Smooth muscle cell (in vitro differentiated cells): ENCODE results near the gene PRUNE1. TPM values are rescaled to one million over a fixed set of nuclear protein-coding genes. Genes with fewer than 3 reads are reported as not detected.

Source experiments
- DNase-seq: peaks from one replicate; lab custom pipeline; 2025; ENCODE audit not compliant: unreplicated experiment; lab: John Stamatoyannopoulos, UW
- H2AFZ ChIP-seq: fragments of 200-600 bp; sonication (generic); 2 replicates; pipeline ENCODE4 v1.6.0; 2016; ENCODE audit warnings: antibody characterized with exemption, low read depth, mild to moderate bottlenecking
- H3F3A ChIP-seq: fragments of 200-600 bp; sonication (generic); 2 replicates; pipeline ENCODE4 v1.6.0; 2017; ENCODE audit warnings: antibody characterized with exemption, low read depth
- H3K27ac ChIP-seq: fragments of 200-600 bp; sonication (generic); 2 replicates; pipeline ENCODE4 v1.5.1; 2016; ENCODE audit warnings: low read depth, mild to moderate bottlenecking
- H3K27me3 ChIP-seq: fragments of 200-600 bp; sonication (generic); 2 replicates; pipeline ENCODE4 v1.6.1; 2016; ENCODE audit warnings: low read depth, mild to moderate bottlenecking
- H3K36me3 ChIP-seq: fragments of 200-600 bp; sonication (generic); 2 replicates; pipeline ENCODE4 v1.5.1; 2016; ENCODE audit warnings: low read depth
- H3K4me1 ChIP-seq: fragments of 200-600 bp; sonication (generic); 2 replicates; pipeline ENCODE4 v1.5.1; 2016; ENCODE audit warnings: low read depth
- H3K4me2 ChIP-seq: fragments of 200-600 bp; sonication (generic); 2 replicates; pipeline ENCODE4 v1.6.0; 2016; ENCODE audit warnings: mild to moderate bottlenecking
- H3K4me3 ChIP-seq: fragments of 200-600 bp; sonication (generic); 2 replicates; pipeline ENCODE4 v1.5.1; 2016; ENCODE audit warnings: mild to moderate bottlenecking
- H3K79me2 ChIP-seq: fragments of 200-600 bp; sonication (generic); 2 replicates; pipeline ENCODE4 v1.6.0; 2016; ENCODE audit warnings: low read depth, mild to moderate bottlenecking
- H3K9ac ChIP-seq: fragments of 200-600 bp; sonication (generic); 2 replicates; pipeline ENCODE4 v1.6.0; 2016; ENCODE audit warnings: low read depth
- H3K9me3 ChIP-seq: fragments of 200-600 bp; sonication (generic); replicated peaks from 2 replicates; pipeline ENCODE4 v1.5.1; 2016; ENCODE audit warnings: low read depth
- H4K20me1 ChIP-seq: fragments of 200-600 bp; sonication (generic); 2 replicates; pipeline ENCODE4 v1.6.0; 2016; ENCODE audit warnings: low read depth
- WGBS: methylation state at CpG from one replicate; pipeline ENCODE4 v1.1.7; 2016; ENCODE audit warnings: low lambda C conversion rate; 5-methylcytosine and 5-hydroxymethylcytosine counted together
- polyA plus RNA-seq: library from polyadenylated mRNA; unstranded; fragments of >200 nt; fragmentation: Nextera tagmentation; extraction: Ambion mirVana; gene quantifications from 2 replicates; pipeline ENCODE4 v1.2.1, GENCODE V29; 2016
- total RNA-seq: library from RNA; depleted of rRNA; stranded (reverse); fragments of >200 nt; gene quantifications from 2 replicates; pipeline ENCODE4 v1.2.3, GENCODE V29; 2014
- TF ChIP-seq, protein P1 (sequence below): fragments of 200-600 bp; sonication (generic); IDR thresholded peaks from 2 replicates; pipeline ENCODE4 v1.5.1; 2017; ENCODE audit warnings: borderline replicate concordance, mild to moderate bottlenecking, antibody characterized with exemption; ENCODE audit not compliant: insufficient read depth, poor library complexity, severe bottlenecking

PRUNE1 gene
- total and polyA plus RNA-seq, 2 experiments from 2014 or later = 15.2 to 19.5 TPM

DNA sequence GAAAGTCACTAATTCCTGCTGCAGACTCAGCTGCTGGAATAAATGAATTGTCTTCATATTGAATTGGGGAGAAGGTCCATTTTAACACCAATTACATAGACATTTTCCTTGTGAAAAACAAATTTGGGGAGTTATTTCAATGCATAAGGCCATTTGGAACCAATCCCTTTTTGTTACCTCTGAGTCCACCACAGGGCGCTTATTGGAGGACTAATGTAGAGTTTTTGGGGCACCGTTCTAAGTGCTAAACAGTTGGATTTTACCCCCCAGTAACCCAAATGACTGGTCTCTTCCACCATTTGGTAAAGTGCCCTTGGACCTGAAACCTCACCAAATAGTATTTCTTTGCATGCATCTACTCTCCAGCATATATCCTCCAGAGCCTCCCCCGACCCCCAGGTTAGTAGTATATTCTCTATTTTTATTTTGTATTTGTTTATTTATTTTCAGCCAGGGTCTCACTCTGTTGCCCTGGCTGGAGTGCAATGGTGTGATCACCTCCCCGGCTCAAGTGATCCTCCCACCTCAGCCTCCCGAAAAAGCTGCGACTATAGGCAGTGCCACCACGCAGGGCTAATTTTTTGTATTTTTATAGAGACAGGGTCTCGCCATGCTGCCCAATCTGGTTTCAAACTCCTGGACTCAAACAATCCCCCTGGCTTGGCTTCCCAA lies 1.6 kb downstream of the PRUNE1 start:
- H3K27ac ChIP-seq = peak overlapping the region; percentile 97

DNA sequence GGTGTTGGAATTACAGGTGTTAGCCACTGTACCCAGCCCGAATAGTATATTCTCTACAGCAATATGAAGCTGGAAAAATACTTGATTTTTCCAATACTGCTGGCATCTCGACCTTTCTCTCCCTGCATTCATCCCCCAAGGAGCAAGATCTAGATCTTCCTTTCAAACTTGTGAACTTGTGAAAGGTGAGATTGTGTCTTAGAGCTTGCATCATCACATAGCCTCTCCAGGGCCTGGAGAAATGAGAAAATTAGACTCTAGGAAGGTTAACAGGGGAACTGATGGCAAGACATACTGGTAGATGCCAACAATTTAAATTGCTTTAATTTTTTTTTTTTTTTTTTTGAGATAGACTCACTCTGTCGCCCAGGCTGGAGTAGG lies 2.1 kb downstream of the PRUNE1 start:
- no peaks in the 10 kb centered on the region for H4K20me1 ChIP-seq
- WGBS = 94% methylated on average over 3 of the region's 3 CpGs
- no peaks in the 10 kb centered on the region for H3K9me3 ChIP-seq
- peaks cover 24% of the 10 kb centered on the region for H3K79me2 ChIP-seq
- peaks cover 7% of the 10 kb centered on the region for H3F3A ChIP-seq
- H3K36me3 ChIP-seq = no peaks in the 10 kb centered on the region
- no peak for DNase-seq
- no peak overlapping the region for H2AFZ ChIP-seq
- no peak overlapping the region for H3K9ac ChIP-seq
- peaks cover 15% of the 10 kb centered on the region for H3K4me1 ChIP-seq
- no peak overlapping the region for H3K4me3 ChIP-seq
- no peaks in the 10 kb centered on the region for H3K27me3 ChIP-seq
- H3K4me2 ChIP-seq = no peak overlapping the region
- H3K27ac ChIP-seq = no peak overlapping the region
- TF ChIP-seq, protein P1, sequence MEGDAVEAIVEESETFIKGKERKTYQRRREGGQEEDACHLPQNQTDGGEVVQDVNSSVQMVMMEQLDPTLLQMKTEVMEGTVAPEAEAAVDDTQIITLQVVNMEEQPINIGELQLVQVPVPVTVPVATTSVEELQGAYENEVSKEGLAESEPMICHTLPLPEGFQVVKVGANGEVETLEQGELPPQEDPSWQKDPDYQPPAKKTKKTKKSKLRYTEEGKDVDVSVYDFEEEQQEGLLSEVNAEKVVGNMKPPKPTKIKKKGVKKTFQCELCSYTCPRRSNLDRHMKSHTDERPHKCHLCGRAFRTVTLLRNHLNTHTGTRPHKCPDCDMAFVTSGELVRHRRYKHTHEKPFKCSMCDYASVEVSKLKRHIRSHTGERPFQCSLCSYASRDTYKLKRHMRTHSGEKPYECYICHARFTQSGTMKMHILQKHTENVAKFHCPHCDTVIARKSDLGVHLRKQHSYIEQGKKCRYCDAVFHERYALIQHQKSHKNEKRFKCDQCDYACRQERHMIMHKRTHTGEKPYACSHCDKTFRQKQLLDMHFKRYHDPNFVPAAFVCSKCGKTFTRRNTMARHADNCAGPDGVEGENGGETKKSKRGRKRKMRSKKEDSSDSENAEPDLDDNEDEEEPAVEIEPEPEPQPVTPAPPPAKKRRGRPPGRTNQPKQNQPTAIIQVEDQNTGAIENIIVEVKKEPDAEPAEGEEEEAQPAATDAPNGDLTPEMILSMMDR = no peak

More for the DNA sequence above, 1.6 kb downstream of the PRUNE1 start:
- no peaks in the 10 kb centered on the region for H3K36me3 ChIP-seq
- 98% methylated on average over 8 of the region's 8 CpGs for whole genome bisulfite sequencing
- peaks cover 20% of the 10 kb centered on the region for H3K79me2 ChIP-seq
- H3K9me3 ChIP-seq = no peaks in the 10 kb centered on the region
- peaks cover 17% of the 10 kb centered on the region for H3K4me1 ChIP-seq
- TF ChIP-seq, protein P1 = no peak
- no peak overlapping the region for H3K9ac ChIP-seq
- peaks cover 7% of the 10 kb centered on the region for H3F3A ChIP-seq
- H3K4me3 ChIP-seq = peak overlapping the region; percentile 81
- DNase-seq = no peak
- H4K20me1 ChIP-seq = no peaks in the 10 kb centered on the region
- no peak overlapping the region for H2AFZ ChIP-seq
- H3K4me2 ChIP-seq = peak overlapping the region; percentile 89
- H3K27me3 ChIP-seq = no peaks in the 10 kb centered on the region

DNA sequence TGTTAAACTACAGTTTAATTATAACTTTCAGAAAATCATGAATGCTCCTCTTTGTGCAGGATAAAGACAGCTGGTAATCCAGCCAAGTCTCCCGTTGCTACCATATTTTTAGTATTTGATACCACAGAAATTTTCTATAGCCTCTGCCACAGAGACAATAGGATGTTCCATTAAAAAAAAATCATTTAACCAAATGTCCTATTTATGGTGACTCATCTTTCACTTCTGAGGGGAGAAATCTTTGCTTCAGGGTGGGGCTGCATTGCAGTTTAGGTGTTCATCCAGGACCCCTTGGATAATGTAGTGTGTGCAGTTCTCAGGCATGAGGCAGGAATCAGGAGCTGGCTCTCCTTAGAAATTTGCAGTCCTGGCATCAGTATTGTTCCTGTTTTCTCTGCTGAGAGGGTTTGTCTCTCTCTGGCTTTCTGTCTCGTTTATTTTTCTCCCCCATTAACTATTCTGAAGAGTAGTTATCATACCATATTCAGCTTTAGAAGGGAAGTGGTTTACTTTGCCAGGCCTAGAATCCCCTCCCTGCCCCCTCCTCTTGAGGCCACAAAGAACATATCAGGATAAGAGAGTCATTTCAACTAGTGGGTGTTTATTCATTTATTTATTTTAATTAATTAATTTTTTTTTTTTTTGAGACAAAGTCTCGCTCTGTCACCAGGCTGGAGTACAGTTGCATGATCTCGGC lies 3.1 kb downstream of the PRUNE1 start:
- Histone ChIP-seq H3K79me2 (peaks cover 27% of the 10 kb centered on the region), H3K36me3 (no peaks in the 10 kb centered on the region), H2AFZ (no peak overlapping the region), H3K4me1 (peaks cover 5% of the 10 kb centered on the region), H3K27me3 (no peaks in the 10 kb centered on the region), H3K4me3 (no peak overlapping the region), H3K4me2 (no peak overlapping the region), H3F3A (peaks cover 7% of the 10 kb centered on the region), H4K20me1 (no peaks in the 10 kb centered on the region), H3K9me3 (no peaks in the 10 kb centered on the region), H3K9ac (no peak overlapping the region), H3K27ac (peak overlapping the region; percentile 1)
- 86% methylated on average over 4 of the region's 4 CpGs for WGBS
- TF ChIP-seq, protein P1 = no peak
- no peak for DNase-seq
